Measurements from ENCODE around the gene BOLA3.
"Not testable (repeated sequence)": the region's sequence is repeated elsewhere in the genome, so short reads cannot be mapped to it uniquely, and the experiment has no call there.

BOLA3 gene

GRCh38 chr2:74101574-74102300 lies 46.0 kb downstream of the BOLA3 start:
- no peak for DNase-seq

- no peak for DNase-seq
These were observed 47.2 kb downstream of the BOLA3 start for GRCh38 chr2:74100254-74101216.

GRCh38 chr2:74099835-74100234 lies 47.9 kb downstream of the BOLA3 start:
- no peak for DNase-seq

- DNase-seq, result no peak
These were observed 48.4 kb downstream of the BOLA3 start for GRCh38 chr2:74099271-74099670.

- DNase-seq, result no peak
These were observed 50.1 kb downstream of the BOLA3 start for GRCh38 chr2:74097574-74097973.

GRCh38 chr2:74096052-74096451 lies 51.7 kb downstream of the BOLA3 start:
- no peak for DNase-seq

- no peak for DNase-seq
These were observed 52.1 kb downstream of the BOLA3 start for GRCh38 chr2:74095632-74096031.

GRCh38 chr2:74094291-74094690 lies 53.4 kb downstream of the BOLA3 start:
- no peak for DNase-seq

- no peak for DNase-seq
These were observed 53.9 kb downstream of the BOLA3 start for GRCh38 chr2:74093840-74094239.

- no peak for DNase-seq
These were observed 54.3 kb downstream of the BOLA3 start for GRCh38 chr2:74093426-74093825.

GRCh38 chr2:74092275-74092674 lies 55.4 kb downstream of the BOLA3 start:
- DNase-seq, result no peak

GRCh38 chr2:74091391-74091790 lies 56.3 kb downstream of the BOLA3 start:
- no peak for DNase-seq

- DNase-seq, result no peak
These were observed 57.6 kb downstream of the BOLA3 start for GRCh38 chr2:74089816-74090745.

- not testable (repeated sequence) for DNase-seq
These were observed 59.0 kb downstream of the BOLA3 start for GRCh38 chr2:74088676-74089075.

GRCh38 chr2:74087696-74088095 lies 60.0 kb downstream of the BOLA3 start:
- no peak for DNase-seq

GRCh38 chr2:74086021-74086420 lies 61.7 kb downstream of the BOLA3 start:
- no peak for DNase-seq

All from inflammatory macrophage (primary cell).